ENCODE results near the gene TAS2R41.

The TAS2R41 gene

DNA sequence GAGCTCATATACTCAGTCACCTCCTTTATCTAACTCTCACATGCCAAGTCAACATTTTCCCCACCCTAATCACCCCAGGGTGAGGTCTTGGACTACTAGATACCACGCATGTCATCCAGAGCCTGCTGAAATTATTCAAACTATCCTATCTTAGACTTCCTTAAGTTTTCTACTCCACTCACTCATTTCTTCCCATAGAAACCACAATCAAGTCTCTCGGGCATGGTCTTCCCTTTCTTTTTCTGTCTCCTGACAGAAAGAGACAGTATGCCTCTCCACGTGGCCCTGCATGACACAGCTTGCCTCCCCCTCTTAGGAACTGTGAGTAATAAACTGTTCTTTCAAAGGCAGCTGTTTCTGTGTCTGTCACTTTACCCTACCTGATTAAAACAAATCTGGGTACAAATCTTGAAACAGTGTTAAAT lies 29.4 kb downstream of the TAS2R41 start:
- H3K27me3 ChIP-seq: no peaks in the 10 kb centered on the region
- no peak overlapping the region for H3K27ac ChIP-seq
- no peak for TF ChIP-seq CTCF (IDR thresholded peaks at IDR 0.05)
- no peaks in the 10 kb centered on the region for H3K9me3 ChIP-seq
- H3K4me1 ChIP-seq (ENCODE audit: control insufficient read depth in 1 of 2, insufficient read depth in 1 of 2, low read depth in 1 of 2, low read length in 1 of 2): no peaks in the 10 kb centered on the region
- no peak overlapping the region for H3K4me3 ChIP-seq (ENCODE audit: low read depth in 1 of 2, low read length in 1 of 2)
- H3K36me3 ChIP-seq: no peaks in the 10 kb centered on the region

- H3K4me1 ChIP-seq (ENCODE audit: control insufficient read depth in 1 of 2, insufficient read depth in 1 of 2, low read depth in 1 of 2, low read length in 1 of 2): no peaks in the 10 kb centered on the region
- no peaks in the 10 kb centered on the region for H3K36me3 ChIP-seq
- H3K27me3 ChIP-seq: no peaks in the 10 kb centered on the region
- H3K27ac ChIP-seq: no peak overlapping the region
- no peak overlapping the region for H3K4me3 ChIP-seq (ENCODE audit: low read depth in 1 of 2, low read length in 1 of 2)
- TF ChIP-seq CTCF (IDR thresholded peaks at IDR 0.05): no peak
- H3K9me3 ChIP-seq: no peaks in the 10 kb centered on the region
Observed at GRCh38 chr7:143507534-143508055, 29.9 kb downstream of the TAS2R41 start.

GRCh38 chr7:143510854-143511592 lies 33.4 kb downstream of the TAS2R41 start:
- H3K27me3 ChIP-seq: no peaks in the 10 kb centered on the region
- H3K9me3 ChIP-seq: no peaks in the 10 kb centered on the region
- no peak overlapping the region for H3K27ac ChIP-seq
- no peak overlapping the region for H3K4me3 ChIP-seq (ENCODE audit: low read depth in 1 of 2, low read length in 1 of 2)
- no peaks in the 10 kb centered on the region for H3K36me3 ChIP-seq
- no peak for TF ChIP-seq CTCF (IDR thresholded peaks at IDR 0.05)
- no peaks in the 10 kb centered on the region for H3K4me1 ChIP-seq (ENCODE audit: control insufficient read depth in 1 of 2, insufficient read depth in 1 of 2, low read depth in 1 of 2, low read length in 1 of 2)

DNA sequence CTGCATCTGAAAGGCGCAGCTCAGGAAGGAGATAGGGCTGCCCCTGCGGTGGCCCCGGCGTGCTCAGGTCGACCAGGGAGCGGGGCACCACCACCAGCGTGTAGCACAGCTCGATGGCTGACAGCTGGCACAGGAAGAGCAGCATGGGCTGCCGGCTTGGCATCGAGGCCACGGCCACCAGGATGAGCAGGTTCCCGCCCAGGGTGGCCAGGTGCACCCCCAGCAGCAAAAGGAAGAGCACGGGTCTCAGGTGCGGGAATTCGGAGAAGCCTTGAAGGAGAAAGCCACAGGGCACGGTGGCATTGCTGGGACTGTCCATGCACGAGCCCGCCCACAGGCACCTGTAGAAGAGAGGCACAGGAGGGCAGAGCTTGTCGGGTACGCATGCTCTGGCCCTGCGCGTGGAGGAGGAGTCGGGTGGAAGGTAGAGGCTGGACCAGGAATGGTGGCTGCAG lies 33.9 kb downstream of the TAS2R41 start:
- Histone ChIP-seq H3K4me3 (ENCODE audit: low read depth in 1 of 2, low read length in 1 of 2) (no peak overlapping the region), H3K27me3 (no peaks in the 10 kb centered on the region), H3K4me1 (ENCODE audit: control insufficient read depth in 1 of 2, insufficient read depth in 1 of 2, low read depth in 1 of 2, low read length in 1 of 2) (no peaks in the 10 kb centered on the region), H3K27ac (no peak overlapping the region), H3K9me3 (no peaks in the 10 kb centered on the region), H3K36me3 (no peaks in the 10 kb centered on the region)
- no peak for TF ChIP-seq CTCF (IDR thresholded peaks at IDR 0.05)

- no peaks in the 10 kb centered on the region for H3K9me3 ChIP-seq
- TF ChIP-seq CTCF (IDR thresholded peaks at IDR 0.05): no peak
- no peaks in the 10 kb centered on the region for H3K4me1 ChIP-seq (ENCODE audit: control insufficient read depth in 1 of 2, insufficient read depth in 1 of 2, low read depth in 1 of 2, low read length in 1 of 2)
- H3K4me3 ChIP-seq (ENCODE audit: low read depth in 1 of 2, low read length in 1 of 2): no peak overlapping the region
- no peaks in the 10 kb centered on the region for H3K36me3 ChIP-seq
- H3K27me3 ChIP-seq: no peaks in the 10 kb centered on the region
- H3K27ac ChIP-seq: no peak overlapping the region
Observed at GRCh38 chr7:143512488-143513340, 35.0 kb downstream of the TAS2R41 start.

Data from neutrophil (primary cell).